Activated CD4-positive, alpha-beta T cell treated with anti-CD3 and anti-CD28 coated beads, Interleukin-2, amount 10 ng/mL, durations not matched to agents 7 days and 5 days (primary cell): ENCODE measurements around the gene BIRC5. TPM values are rescaled to one million over a fixed set of nuclear protein-coding genes. Genes with fewer than 3 reads are reported as not detected.
A peak's percentile ranks its signal among the peaks of the same experiment; 100 is the strongest.

Experiments used
- CTCF ChIA-PET: fragments of 350-600 bp; sonication (Branson Sonifier 250); formaldehyde crosslinking; loops from one replicate; lab custom pipeline; 2021; ENCODE audit warnings: antibody characterized with exemption; lab: Charles Lee
- POLR2A ChIA-PET: fragments of 350-600 bp; sonication (Branson Sonifier 250); formaldehyde crosslinking; loops from one replicate; lab custom pipeline; 2021; ENCODE audit warnings: antibody characterized with exemption; lab: Charles Lee
- DNase-seq: peaks from one replicate; pipeline ENCODE4 v3.0.0-alpha.2; 2020
- H3K27ac Mint-ChIP-seq: one replicate; pipeline ENCODE4 v1.8.0; 2021; ENCODE audit warnings: mild to moderate bottlenecking, moderate library complexity, mixed read lengths
- H3K27me3 Mint-ChIP-seq: one replicate; pipeline ENCODE4 v1.8.0; 2021; ENCODE audit warnings: mixed read lengths
- H3K36me3 Mint-ChIP-seq: one replicate; pipeline ENCODE4 v1.8.0; 2021; ENCODE audit warnings: low read depth, mixed read lengths
- H3K4me1 Mint-ChIP-seq: one replicate; pipeline ENCODE4 v1.8.0; 2021; ENCODE audit warnings: mixed read lengths
- H3K4me3 Mint-ChIP-seq: one replicate; pipeline ENCODE4 v1.8.0; 2021; ENCODE audit warnings: mild to moderate bottlenecking, moderate library complexity, mixed read lengths
- H3K9me3 Mint-ChIP-seq: one replicate; pipeline ENCODE4 v1.8.0; 2021; ENCODE audit warnings: mixed read lengths
- total RNA-seq, 2 experiments: library from RNA; stranded (reverse); gene quantifications; one replicate each; pipeline ENCODE4 v1.2.3, GENCODE V29; 2021

Gene BIRC5
- total RNA-seq, 2 experiments from 2014 or later = 113 to 117 TPM

- DNase-seq = no peak
- no peaks in the 10 kb centered on the region for H3K9me3 Mint-ChIP-seq
- H3K36me3 Mint-ChIP-seq = no peaks in the 10 kb centered on the region
- POLR2A ChIA-PET = no interaction called here
- H3K27ac Mint-ChIP-seq = no peak overlapping the region
- no peak overlapping the region for H3K4me3 Mint-ChIP-seq
- peaks cover 35% of the 10 kb centered on the region for H3K4me1 Mint-ChIP-seq
- peaks cover 2% of the 10 kb centered on the region for H3K27me3 Mint-ChIP-seq
- CTCF ChIA-PET = interaction anchor here (0.7 to 2.8 kb wide), 7 partner anchors 9 to 21 kb away, joined by 3 to 10 read pairs (median 4); no protein-coding TSS in a partner anchor
Measured at GRCh38 chr17:78268951-78269905, 55.2 kb downstream of the BIRC5 start.

- no peak for DNase-seq
- H3K27me3 Mint-ChIP-seq = peaks cover 2% of the 10 kb centered on the region
- CTCF ChIA-PET = interaction anchor here (0.7 to 2.8 kb wide), 7 partner anchors 10 to 20 kb away, joined by 3 to 10 read pairs (median 4); no protein-coding TSS in a partner anchor
- H3K4me1 Mint-ChIP-seq = peaks cover 31% of the 10 kb centered on the region
- POLR2A ChIA-PET = no interaction called here
- no peaks in the 10 kb centered on the region for H3K9me3 Mint-ChIP-seq
- no peak overlapping the region for H3K27ac Mint-ChIP-seq
- no peak overlapping the region for H3K4me3 Mint-ChIP-seq
- H3K36me3 Mint-ChIP-seq = no peaks in the 10 kb centered on the region
Measured at GRCh38 chr17:78269955-78270381, 55.9 kb downstream of the BIRC5 start.

DNA sequence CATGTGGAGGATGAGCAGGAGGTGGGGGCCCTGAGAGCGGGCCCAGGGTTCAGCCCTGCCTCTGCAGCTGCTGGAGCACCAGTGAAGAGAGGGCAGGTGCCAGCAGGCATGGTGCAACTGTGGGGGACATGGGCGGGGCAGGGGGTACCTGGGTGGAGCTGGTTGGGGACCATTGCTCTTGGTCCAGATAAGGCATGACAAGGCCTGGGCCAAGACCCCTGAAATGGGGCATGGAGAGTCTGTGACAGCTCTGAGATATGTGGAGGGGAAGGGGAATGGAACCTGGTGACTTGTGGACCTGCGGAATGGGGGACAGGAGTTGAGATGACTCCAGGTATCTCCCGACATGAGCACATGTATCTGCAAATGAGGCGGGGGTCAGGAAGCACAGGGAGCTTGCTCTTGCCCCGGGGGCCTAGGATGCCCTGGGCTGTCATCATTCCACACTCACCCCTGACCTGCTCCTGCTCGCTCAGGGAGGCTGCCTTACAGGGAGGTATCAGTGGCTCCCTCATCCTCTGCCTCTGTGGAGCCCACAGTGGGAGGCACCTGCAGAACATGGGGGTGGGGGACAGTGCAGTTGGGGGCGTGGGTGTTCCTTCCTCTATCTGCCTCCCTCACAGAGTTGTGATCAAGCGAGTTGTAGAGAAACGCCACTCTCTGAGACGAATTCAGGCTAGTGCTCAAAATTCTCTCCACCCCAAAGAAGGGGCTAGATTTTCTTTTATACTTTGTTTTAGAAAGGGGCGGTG, 57.5 kb downstream of the BIRC5 start:
- Mint-ChIP-seq H3K4me3 (no peak overlapping the region), H3K9me3 (no peaks in the 10 kb centered on the region), H3K27me3 (peaks cover 2% of the 10 kb centered on the region), H3K4me1 (peaks cover 44% of the 10 kb centered on the region), H3K27ac (peak overlapping the region; percentile 75), H3K36me3 (no peaks in the 10 kb centered on the region)
- CTCF ChIA-PET = interaction anchor here (0.8 to 2.0 kb wide), 5 partner anchors 10 to 150 kb away, joined by 3 to 4 read pairs (median 3); partner anchors contain the start of gene SOCS3
- POLR2A ChIA-PET = no interaction called here
- DNase-seq = no peak

DNA sequence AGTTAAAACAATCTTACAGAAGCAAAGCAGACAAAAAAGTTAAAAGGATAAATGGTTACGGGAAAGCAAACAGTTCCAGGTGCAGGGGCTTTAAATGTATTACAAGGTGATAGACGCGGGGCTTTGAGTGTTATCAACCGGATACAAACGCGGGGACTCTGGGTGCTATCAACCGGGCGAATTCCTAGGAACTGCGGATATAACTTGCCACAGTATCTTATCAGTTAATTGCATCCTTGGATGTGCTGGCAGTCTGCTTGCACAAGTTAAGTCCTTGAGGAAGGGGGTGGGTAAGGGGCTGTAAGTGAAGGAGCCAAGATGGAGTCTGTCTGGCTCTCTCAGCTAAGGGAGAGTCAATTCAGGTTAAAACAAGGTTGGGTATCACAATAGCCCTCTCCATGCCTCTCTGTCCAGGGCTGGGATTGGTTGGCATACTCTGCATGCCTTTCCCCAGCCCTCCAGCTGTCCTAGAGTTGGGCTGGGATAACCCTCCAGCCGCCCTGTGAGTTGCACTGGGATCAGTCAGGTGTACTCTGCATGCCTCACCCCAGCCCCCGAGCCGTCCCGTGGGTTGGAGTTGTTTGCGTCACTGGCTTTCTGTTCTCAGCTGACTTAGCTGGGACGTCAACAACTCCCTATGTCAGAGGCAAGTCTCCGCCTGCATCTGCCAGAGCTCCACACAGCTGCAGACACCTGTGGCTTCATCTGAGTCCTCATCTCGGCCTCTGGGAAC, 58.3 kb downstream of the BIRC5 start:
- peak overlapping the region; percentile 75 for H3K27ac Mint-ChIP-seq
- DNase-seq = peak; percentile 59
- ChIA-PET POLR2A (no interaction called here), CTCF (interaction anchor here (0.8 to 2.0 kb wide), 2 partner anchors 13 to 40 kb away, joined by 3 to 4 read pairs; no protein-coding TSS in a partner anchor)
- H3K36me3 Mint-ChIP-seq = no peaks in the 10 kb centered on the region
- H3K4me1 Mint-ChIP-seq = peaks cover 45% of the 10 kb centered on the region
- H3K4me3 Mint-ChIP-seq = no peak overlapping the region
- no peaks in the 10 kb centered on the region for H3K9me3 Mint-ChIP-seq
- peaks cover 2% of the 10 kb centered on the region for H3K27me3 Mint-ChIP-seq

DNA sequence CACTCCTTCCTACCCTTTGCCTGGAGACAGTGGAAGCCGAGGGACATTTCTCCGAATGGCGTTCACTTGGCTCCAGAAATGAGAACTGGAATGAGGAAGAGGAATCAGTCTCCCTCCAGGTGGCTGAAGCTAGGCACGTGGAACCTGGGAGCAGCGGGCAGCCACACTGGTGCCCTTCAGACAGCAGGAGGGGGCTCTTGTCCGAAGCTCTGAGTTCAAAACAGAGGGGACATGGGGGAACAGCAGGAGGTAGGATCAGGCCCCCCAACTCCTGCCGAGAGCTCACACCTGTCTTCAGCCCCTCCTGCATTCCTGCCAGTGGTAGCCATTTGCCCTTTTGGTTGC, 58.8 kb downstream of the BIRC5 start:
- peaks cover 2% of the 10 kb centered on the region for H3K27me3 Mint-ChIP-seq
- H3K27ac Mint-ChIP-seq = no peak overlapping the region
- H3K4me1 Mint-ChIP-seq = peaks cover 47% of the 10 kb centered on the region
- no peak for DNase-seq
- H3K9me3 Mint-ChIP-seq = no peaks in the 10 kb centered on the region
- POLR2A ChIA-PET = no interaction called here
- H3K36me3 Mint-ChIP-seq = no peaks in the 10 kb centered on the region
- H3K4me3 Mint-ChIP-seq = no peak overlapping the region
- CTCF ChIA-PET = interaction anchor here (0.8 kb wide), 1 partner anchor 40 kb away, joined by 3 read pairs; no protein-coding TSS in a partner anchor

DNA sequence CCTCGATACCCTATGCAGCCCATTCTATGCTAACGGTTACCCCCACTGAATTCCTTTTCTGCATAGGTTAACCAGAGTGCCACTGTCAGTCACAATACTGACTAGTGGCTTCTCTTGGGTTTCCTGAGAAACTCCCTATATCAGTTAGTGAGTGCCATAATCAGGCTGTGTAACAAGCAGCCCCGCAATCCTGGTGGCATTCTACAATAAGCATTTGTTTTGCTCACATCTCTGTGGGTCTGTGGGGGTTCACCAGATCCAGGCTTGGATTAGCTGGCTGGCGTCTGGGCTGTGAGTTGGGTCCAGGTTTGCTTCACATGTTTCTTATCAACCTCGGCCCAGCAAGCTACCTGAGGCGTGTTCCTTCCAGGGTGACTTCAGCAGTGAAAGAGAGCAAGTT, 59.8 kb downstream of the BIRC5 start:
- no peak for DNase-seq
- CTCF ChIA-PET = no interaction called here
- Mint-ChIP-seq H3K4me1 (peaks cover 50% of the 10 kb centered on the region), H3K4me3 (no peak overlapping the region), H3K9me3 (no peaks in the 10 kb centered on the region), H3K27me3 (peaks cover 2% of the 10 kb centered on the region), H3K36me3 (no peaks in the 10 kb centered on the region), H3K27ac (no peak overlapping the region)
- POLR2A ChIA-PET = no interaction called here

Other genes starting within 250 kb of the BIRC5 start
- gene TMC6, start 85.5 kb upstream of the BIRC5 start, total RNA-seq = 100 to 1,000 TPM; 414 to 438 TPM
- gene TMC8, start 83.5 kb upstream of the BIRC5 start, total RNA-seq = 100 to 1,000 TPM; 331 to 364 TPM
- gene C17orf99, start 67.9 kb upstream of the BIRC5 start, total RNA-seq = not detected
- 10 to 100 TPM; 49.7 to 57.6 TPM for gene SYNGR2, start 45.7 kb upstream of the BIRC5 start, total RNA-seq
- 100 to 1,000 TPM; 121 to 136 TPM for gene TK1, start 27.2 kb upstream of the BIRC5 start, total RNA-seq
- 10 to 100 TPM; 16.8 to 17.0 TPM for gene AFMID, start 26.9 kb upstream of the BIRC5 start, total RNA-seq
- gene TMEM235, start 17.4 kb downstream of the BIRC5 start, total RNA-seq = not detected
- 10 to 100 TPM; 22.2 to 24.4 TPM for gene SOCS3, start 145.8 kb downstream of the BIRC5 start, total RNA-seq
- gene PGS1, start 164.4 kb downstream of the BIRC5 start, total RNA-seq = 10 to 100 TPM; 71.1 to 78.3 TPM